HG03066 (cell line): Measurements from ENCODE around the gene GTF3C5.
A peak's percentile ranks its signal among the peaks of the same experiment; 100 is the strongest.
"Not testable (repeated sequence)": the region's sequence is repeated elsewhere in the genome, so short reads cannot be mapped to it uniquely, and the experiment has no call there.

Experiments used
- ATAC-seq: cut with Tn5 transposase; IDR thresholded peaks from one replicate; pipeline ENCODE4 v1.9.1; 2021; ENCODE audit warnings: low read depth; ENCODE audit not compliant: unreplicated experiment

GTF3C5 gene

DNA sequence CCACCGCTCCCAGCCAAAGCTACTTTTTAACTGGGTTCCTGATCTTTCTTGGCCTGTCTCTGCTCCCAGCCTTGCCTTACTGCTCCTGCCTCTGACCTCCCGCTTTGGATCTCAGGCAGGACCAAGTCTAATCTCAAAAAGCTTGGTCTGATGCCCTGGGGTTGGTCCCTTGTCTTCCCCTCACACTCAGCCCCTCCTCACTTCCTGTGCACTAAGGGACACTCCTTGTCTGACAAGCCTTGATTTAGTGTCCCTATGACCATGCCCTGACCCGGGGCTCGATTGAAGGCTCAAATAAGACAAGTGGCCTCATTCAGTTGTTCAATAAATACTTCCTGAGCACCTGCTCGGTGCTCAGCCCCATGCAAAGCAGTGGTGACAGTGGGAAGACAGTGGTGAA, 3.7 kb upstream of the GTF3C5 start:
- no peak for ATAC-seq

DNA sequence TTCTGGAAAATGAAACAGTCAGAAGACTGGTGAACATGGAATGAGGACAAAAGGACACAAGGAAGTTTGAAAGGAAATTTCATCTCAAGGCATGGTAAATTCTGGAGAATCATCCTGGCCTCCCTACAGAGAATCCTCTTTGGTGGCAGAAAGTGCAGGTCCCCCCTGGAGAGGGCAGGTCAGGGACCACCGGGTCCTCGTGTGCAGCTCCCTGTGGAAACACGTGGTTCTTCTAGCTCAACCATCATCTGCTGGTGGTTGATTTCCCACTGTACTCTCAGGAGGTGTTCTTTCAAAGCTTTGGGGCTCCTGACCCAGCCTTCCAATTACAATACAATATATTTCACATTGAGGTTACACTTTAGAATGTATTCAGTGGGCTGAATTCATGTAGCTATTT, 2.6 kb upstream of the GTF3C5 start:
- ATAC-seq = no peak

DNA sequence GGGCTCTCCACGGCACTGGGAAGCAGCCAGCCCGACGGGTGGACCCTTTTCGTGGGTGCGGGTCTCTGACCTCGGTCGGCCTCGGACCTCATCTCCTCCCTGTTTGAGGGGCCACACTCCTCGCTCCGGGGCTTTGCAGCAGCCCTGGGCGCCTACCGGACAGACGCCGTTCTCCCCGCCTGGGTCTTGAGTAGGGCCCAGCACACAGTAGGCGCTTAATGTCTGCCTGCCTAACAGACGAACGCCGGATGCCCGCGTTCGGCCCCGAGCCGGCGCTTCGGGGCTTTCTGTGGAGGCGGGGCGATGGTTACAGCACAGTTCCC, 842 bp upstream of the GTF3C5 start:
- ATAC-seq = peak; percentile 3

DNA sequence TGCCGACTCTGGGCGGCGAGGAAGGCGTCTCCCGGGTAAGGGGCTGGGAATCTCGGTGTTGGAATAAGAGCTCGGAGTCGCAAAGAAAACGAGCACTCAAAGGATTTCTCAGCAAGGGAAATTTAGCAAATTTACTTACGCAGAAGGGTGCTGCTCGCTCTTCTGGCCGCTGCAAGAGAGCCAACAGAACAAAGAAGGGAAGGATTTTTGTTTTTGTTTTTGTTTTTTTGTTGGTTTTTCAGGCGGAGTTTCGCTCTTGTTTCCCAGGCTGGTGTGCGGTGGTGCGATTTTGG, 279 bp downstream of the GTF3C5 start:
- no peak for ATAC-seq

DNA sequence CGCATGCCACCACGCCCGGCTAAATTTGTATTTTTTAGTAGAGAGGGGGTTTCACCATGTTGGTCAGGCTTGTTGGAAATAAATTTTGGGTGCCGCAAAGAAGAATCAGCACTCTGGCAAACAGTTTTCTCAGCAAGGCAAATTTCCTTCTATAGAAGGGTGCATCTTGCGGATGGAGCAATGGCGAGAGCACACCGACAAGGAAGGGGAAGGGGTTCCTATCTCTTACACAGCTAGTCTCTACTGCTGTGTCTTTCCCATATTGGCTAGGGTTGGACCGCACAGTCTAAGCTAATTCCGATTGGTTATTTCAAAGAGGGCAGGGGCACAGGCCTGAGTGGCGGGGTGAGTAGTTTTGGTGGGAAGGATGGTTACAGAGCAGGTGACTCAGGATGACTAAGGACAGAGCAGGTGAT, 707 bp downstream of the GTF3C5 start:
- ATAC-seq = no peak

DNA sequence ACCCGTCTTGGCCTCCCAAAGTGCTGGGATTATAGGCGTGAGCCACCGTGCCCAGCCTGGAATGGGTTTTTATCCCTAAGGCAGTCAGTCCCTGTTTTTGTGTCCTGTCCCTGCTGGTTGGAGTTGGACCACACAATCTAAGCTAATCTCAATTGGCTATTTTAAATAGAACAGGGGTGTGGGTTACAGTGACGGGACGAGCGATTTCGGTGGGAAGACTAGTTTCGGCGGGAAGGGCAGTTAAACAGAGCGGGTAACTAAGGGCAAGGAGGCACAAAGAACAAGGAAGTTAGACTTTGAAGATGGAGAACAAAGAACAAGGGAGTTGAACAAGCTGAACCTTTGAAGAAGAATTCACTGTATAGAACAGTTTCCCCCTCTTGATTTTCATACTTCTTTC, 1.4 kb downstream of the GTF3C5 start:
- no peak for ATAC-seq

DNA sequence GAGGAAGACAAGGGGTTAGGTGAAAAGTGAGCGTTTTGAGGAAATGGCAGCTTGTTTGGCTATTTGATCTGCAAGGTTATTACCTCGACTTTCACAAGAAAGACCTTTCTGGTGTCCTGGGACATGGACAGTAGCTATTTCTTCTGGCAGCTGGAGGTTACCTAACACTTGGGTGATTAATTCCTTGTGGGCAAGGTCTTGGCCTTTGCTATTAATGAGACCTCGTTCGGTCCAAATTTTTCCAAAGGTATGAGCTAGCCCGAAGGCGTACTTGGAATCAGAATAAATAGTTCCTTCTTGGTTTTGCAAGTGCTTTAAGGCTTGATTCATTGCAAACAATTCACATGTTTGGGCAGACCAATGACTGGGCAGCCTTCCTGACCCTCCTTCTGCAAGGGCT, 4.9 kb downstream of the GTF3C5 start:
- ATAC-seq = no peak

DNA sequence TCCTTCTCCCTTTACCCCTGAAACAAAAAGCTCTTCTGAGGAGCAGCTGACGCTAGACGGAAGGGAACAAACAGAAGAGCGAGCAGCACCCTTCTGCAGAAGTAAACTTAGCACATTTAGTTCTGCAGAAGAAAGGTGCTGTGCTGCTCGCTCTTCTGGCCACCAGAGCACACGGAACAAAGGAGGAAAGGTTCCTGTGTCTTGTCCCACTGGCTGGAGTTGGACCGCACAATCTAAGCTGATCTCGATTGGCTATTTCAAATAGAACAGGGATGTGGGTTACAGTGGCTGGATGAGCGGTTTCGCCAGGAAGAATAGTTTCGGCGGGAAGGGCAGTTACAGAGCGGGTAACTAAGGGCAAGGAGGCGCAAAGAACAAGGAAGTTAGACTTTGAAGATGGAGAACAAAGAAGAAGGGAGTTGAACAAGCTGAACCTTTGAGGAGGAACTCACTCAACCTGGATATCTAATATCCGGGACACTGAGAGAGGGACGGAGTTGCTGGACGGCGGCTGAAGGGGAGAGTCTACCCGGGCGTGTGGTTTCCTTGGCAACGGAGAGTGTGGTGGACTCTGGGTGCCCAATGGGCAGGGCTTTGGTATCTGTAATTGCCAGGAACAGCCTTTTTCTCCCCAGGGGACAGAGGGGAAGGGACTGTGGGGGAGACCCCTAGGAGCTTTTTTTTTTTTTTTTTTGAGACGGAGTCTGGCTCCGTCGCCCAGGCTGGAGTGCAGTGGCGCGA, 7.1 kb downstream of the GTF3C5 start:
- ATAC-seq = no peak

DNA sequence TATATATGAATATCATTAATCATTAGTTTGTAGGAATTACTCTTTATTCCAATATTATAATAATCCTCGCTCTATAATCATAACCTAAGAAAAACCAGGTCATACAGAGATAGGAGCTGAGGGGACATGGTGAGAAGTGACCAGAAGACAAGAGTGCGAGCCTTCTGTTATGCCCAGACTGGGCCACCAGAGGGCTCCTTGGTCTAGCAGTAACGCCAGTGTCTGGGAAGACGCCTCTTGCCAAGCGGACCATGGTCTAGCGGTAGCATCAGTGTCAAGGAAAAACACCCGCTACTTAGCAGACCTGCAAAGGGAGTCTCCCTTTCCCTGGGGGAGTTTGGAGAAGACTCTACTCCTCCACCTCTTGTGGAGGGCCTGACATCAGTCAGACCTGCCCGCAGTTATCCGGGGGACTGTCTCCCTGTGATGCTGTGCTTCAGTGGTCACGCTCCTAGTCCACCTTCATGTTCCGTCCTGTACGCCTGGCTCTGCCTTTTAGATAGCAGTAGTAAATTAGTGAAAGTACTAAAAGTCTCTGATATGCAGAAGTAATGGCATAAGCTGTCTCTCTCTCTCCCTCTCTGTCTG, 10.2 kb downstream of the GTF3C5 start:
- not testable (repeated sequence) for ATAC-seq

DNA sequence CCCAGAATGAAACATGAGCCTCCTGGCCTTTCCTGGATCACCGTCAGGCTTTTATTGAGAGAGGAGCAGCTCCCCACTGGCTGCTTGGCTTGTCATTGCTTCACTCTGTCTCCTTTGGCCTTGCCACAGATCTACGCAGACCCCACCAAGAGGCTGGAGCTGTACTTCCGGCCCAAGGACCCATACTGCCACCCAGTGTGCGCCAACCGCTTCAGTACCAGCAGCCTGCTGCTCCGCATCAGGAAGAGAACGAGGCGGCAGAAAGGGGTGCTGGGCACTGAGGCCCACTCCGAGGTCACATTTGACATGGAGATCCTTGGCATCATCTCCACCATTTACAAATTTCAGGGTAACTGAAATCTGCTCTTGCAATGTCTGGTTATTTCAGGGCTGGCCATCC, 11.2 kb downstream of the GTF3C5 start:
- ATAC-seq = no peak

DNA sequence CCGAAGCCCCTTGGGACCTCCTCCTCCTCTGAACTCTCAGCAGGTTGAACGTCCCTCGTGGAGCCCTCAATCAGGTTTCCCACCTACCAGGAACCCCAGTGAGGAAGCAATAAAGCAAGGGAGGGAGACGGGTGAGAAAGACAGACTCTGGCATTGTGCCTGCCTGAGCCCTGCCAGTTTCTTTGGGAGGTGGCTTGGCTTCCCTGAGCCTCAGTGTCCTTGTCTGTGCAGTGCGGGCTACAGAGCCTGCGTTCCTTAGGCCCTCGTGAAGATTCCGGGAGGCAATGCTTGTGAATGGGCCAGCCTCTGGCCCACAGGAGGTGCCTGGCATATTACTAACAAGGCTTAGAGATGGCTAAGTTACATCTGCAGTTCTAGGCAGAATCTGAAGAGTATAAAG, 11.9 kb downstream of the GTF3C5 start:
- ATAC-seq = no peak

DNA sequence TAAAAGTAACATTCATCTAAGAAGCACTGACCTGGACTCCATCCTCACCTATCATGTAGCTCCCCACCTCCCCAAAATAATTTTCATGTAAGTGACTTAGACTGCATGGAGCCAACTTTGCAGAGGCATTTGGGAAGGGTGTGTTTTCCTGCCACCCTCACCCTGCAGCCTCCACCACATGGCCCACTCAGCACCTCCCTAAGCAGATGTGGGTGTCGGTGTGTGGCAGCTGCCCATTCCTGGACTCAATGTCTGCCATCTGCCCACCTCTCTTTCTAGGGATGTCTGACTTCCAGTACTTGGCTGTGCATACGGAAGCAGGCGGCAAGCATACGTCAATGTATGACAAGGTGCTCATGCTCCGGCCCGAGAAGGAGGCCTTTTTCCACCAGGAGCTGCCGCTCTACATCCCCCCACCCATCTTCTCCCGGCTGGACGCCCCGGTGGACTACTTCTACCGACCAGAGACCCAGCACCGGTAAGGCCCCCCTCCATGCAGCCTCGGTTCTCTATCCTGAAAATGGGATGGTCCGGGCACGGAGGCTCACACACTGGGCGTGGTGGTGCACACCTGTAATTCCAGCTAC, 12.7 kb downstream of the GTF3C5 start:
- ATAC-seq = no peak

DNA sequence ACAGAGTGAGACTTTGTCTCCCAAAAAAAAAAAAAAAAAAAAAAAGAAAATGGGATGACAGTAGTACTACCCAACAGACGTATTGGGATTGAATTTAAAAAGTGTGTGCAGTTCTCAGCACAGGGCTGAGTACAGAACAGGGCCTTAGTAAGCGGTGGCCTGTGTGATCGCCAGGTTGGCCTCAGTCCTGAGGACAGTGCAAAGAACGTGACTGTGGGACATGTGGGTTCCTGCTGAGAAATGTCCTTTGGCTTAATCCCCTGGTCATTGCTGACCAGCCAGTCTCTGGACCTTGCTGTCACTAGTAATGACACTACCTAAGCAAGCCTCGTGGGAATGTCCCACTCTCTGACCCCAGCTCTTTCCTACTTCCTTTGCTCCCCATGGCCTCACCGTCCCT, 13.3 kb downstream of the GTF3C5 start:
- no peak for ATAC-seq

DNA sequence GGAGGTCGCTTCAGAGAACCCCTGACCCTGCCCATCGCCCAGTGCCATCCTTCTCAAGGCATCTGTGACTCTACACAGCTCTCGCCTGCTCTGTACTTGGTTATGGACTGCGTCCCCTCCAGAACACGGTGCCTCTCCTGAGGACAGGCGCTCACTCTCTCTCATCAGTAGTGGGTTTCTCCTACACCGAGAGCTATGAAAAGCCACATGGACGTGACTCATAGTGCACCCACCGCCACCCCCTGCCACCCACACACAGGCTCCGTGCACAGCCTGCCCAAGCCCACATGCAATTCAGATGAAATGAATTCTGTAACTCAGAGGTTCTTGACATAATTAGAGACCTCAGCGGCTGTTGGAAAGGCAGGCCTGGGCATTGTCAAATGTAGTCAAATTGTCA, 13.9 kb downstream of the GTF3C5 start:
- no peak for ATAC-seq

DNA sequence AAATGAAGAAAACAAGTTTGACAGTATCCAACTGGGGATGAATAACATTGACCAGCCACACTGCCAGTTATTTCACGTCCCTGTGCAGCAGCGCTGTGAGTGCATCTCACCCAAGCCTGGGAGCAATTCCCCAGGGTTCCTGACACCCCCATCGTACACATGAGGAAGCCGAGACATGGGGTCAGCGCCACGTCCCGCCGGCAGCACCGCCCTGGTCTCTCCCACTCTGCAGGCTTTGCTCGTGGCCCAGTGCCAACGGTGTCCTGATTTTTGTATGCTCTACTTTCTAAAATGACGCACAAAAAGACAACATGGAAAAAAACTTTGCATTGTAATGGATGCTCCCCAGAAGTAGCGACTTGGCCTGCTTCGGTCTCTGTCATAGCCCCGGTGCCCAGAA, 14.3 kb downstream of the GTF3C5 start:
- no peak for ATAC-seq

DNA sequence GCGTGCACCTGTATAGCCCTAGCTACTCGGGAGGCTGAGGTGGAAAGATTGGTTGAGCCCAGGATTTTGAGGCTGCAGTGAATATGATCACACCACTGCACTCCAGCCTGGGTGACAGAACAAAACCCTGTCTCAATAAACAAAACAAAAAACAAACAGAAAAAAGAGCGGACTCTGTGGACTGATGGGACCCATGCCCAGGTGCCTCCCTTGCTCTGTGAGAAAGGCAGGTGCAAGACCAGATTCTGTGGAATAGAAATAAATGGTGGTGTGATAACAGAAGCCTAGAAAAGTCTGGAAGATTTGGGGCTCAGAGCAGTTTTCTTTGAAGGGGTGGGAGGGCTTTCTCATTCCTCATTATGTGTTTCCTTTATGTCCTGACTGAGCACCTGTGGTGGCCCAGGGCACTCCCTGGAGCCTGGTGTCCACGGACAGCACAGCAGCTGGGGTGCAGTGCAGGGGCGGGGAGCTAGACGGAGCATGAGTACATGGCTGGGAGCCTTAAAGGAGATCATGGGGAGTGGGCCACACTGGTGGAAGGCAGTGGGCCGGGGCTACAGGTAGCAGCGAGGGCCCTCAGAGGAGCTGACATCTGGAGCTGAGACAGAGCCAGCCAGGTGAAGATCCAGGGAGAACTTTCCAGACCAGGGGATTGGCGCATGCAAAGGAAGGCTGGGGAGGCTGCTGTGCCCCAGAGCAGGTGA, 15.6 kb downstream of the GTF3C5 start:
- ATAC-seq = no peak

DNA sequence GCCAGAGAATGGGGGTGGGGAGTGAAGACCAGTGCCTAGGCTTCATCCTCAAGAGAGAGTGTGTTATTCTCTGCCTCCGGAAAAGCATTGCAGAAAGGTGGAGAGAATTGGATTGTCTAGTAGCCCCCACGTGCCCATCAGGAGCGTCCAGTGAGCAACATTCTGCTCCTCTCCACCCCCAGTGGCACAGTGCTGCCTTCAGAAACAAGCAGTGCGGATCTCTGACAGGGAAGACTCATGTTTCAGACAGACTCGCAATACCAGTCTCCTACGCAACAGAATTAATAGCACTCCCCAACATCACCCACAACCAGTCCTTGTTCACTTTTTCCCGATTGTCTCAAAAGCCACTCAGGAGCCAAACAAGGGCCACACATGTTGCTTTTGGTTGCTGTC, 16.1 kb downstream of the GTF3C5 start:
- no peak for ATAC-seq

DNA sequence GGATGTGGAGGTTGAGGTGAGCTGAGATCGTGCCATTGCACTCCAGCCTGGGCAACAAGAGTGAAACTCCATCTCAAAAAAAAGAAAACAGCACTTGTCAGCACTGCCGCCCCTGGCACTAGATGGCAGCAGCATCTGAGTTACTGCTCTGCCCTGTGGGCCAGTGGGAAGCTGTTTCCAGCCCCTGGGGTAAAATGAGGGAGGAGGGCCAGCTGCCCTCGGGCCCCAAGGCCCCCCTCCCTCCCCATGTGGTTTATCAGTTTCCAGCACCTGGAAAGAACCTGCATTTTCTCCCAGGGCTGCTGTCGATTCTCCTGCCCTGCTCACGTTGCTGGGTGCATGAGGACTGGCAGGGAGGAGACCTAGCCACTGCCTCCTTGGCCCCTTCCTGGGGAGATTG, 17.8 kb downstream of the GTF3C5 start:
- no peak for ATAC-seq

DNA sequence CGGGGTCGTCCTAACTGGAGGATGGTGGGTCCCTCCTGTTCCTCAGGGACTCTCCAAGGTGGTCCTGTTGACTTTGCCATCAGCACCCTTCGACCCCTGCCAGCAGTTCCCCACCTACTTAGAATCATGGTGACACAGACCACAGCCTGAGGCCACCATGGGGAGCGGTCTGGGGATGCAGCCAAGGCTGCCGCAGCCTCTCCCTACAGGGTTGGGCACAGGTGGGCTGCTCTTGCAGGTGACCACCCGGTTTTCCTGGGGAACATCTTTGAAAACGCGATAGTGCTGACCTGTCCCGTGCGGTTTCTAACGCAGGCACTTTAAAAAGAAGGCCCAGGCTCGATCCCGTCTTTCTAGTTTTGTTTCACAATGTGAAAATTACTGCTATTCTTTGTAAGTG, 18.2 kb downstream of the GTF3C5 start:
- no peak for ATAC-seq

DNA sequence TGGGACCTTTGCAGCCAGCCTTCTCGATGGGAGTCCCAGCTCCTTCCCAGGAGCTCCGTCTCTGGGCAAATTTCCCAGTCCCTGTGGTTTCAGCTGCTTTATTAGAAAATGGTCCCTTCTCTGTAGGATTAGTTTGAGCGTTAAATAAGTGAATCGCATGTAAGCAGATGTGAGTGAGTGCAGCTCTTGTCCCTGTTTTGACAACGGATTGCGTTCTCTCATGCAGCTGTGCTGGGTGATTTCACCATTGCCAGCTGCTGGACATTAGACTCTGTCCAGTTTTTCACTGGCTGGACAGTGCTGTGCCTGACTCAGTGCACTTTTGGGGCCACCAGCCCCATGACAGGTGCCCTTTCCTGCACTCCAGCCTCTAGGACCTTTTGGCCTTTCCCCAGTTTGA, 19.3 kb downstream of the GTF3C5 start:
- ATAC-seq = no peak

DNA sequence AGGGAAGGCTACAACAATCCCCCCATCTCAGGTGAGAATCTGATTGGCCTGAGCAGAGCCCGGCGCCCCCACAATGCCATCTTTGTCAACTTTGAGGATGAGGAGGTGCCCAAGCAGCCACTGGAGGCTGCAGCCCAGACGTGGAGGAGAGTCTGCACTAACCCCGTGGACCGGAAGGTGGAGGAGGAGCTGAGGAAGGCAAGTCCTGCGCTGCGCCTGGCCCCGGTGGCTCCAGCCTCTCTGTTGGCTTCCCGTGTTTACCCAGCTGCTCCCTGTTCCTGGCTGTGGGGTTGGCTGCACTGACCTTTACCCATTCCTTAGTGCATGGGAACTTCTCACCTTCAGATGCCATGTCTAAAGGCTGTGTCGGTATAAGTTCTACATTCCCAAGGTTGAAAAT, 20.0 kb downstream of the GTF3C5 start:
- ATAC-seq = no peak

DNA sequence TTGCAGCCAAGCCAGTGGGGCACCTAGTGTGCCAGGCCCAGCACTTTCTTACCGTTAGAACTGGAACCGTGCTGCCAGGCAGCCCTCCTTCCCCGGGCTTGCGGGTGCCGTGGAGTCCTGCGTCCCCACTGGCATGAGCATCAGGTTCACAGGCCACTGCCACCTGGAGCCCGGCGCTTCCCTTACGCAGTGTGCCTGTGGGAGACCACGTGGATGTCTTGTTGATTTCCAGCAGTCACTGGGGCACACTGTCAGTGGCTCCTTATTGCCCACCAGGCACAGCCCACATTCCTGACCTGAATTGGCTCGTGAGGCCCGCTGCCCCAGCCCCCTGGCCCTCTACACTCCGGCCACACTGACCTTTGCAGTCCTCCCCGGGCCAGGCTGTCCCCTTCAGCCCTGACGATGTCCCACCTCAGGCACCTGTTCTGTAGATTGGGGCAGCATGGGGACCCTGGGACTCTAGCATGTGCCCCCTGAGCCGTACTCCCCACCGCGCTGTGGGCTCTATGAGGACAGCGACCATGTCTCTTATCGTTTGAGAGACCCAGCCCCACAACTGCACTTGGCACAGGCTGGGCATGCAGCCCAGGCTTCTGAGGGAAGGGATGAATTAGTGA, 20.6 kb downstream of the GTF3C5 start:
- ATAC-seq = no peak
